ENCODE results near the gene GABBR2. TPM values are rescaled to one million over a fixed set of nuclear protein-coding genes. Genes with fewer than 3 reads are reported as not detected.

The GABBR2 gene
- total RNA-seq = 1 to 10 TPM in 1 of 4 donors, under 1 TPM in 1, not detected in 2; 0.32 to 1.7 TPM

DNA sequence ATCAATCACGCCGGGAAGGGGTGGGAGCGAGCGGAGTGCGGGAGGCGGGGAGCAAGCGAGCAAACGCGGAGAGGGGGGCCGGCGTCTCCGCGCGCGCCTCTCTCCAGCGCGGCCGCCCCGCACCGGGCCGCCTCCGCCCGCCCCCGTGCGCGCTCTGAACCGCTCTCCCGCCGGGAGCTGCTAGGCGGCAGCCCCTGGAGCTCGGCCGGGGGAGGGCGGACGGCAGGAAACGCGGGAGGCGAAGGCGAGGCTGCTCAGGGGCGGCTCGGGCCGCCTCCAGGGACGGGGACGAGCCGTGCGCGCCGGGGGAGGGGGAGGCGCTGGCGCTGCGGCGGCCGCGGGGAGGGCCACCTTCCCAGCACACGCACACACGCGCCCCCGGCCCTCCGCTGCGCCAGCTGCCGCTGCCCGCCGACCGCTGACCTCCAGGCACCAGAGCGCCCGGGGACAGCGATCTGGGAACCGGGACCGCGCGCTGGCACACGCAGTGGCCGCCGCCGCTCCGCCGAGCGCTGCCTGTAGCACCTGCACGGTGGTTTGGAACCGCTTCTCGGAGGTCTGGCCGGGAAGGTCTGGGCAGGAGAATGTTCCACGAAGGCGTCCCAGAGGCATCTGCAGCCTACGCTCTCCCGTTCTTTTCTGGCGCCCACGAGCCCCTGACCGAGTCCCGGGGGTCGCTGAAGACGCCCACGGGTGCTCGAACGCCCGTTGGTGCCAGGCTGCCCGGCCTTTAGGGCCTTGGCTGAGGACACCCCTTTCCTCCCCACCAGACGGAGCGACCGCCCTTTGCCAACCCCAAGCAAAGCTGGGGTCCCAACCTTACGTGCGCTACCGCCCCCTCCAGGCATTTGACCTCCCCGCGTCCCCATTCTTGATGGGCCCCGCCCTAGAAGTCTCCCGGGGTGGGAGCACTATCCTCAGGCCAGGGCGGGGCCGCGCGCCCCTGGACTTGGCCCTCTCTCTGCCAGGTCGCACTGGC, at the start of gene GABBR2:
Gene GABBR2 (minus strand): TSS at position 3 of the 979 bp plus-strand sequence. CDS start 198 bp downstream, outside the sequence.
- TF ChIP-seq EP300 (IDR thresholded peaks at IDR 0.05) (no peak), POLR2A (IDR thresholded peaks at IDR 0.05) (no peak), POLR2AphosphoS5 (IDR thresholded peaks at IDR 0.05) (no peak), CTCF (IDR thresholded peaks at IDR 0.05) (no peak)
- DNase-seq (ENCODE audit: low spot score in 2 of 2) = no peak
- Histone ChIP-seq H3K36me3 (no peaks in the 10 kb centered on the region), H3K27me3 (peaks cover 84% of the 10 kb centered on the region), H3K4me1 (peaks cover 25% of the 10 kb centered on the region), H3K9me3 (no peaks in the 10 kb centered on the region), H3K27ac (no peak within 1 kb of the TSS), H3K4me3 (peak within 1 kb of the TSS; percentile 45)
- no CpG with 5 or more reads among the region's 111 CpGs for WGBS

- TF ChIP-seq CTCF (IDR thresholded peaks at IDR 0.05) = no peak
- TF ChIP-seq POLR2AphosphoS5 (IDR thresholded peaks at IDR 0.05) = no peak
- TF ChIP-seq EP300 (IDR thresholded peaks at IDR 0.05) = no peak
- no peak for TF ChIP-seq POLR2A (IDR thresholded peaks at IDR 0.05)
- H3K4me1 ChIP-seq = no peaks in the 10 kb centered on the region
- no peak for DNase-seq (ENCODE audit: low spot score in 2 of 2)
- H3K9me3 ChIP-seq = no peaks in the 10 kb centered on the region
- H3K27ac ChIP-seq = no peak overlapping the region
- peaks cover 43% of the 10 kb centered on the region for H3K36me3 ChIP-seq
- H3K4me3 ChIP-seq = no peak overlapping the region
- no peaks in the 10 kb centered on the region for H3K27me3 ChIP-seq
- WGBS = 91% methylated on average over 6 of the region's 6 CpGs
Measured at GRCh38 chr9:98755006-98755618, 46.4 kb upstream of the GABBR2 start.

DNA sequence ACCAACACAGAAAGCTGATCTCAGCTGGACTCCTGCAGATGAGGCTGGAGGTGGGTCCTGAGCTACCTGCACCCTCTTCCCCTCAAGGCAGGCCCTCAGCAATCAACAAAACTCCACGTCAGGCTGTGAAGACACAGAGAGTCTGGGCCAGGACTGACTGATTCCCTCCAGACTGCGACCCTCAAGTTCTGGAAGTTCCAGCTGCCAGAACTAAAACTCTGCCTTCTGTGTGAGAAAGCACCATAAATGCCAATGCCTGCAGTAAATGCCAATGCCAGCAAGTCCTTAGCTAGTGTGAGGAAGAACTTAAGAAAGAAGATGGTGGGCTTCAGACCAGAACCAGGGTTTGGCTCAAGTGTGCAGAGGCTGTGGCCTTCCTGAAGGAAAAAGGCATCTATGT, 42.5 kb upstream of the GABBR2 start:
- Histone ChIP-seq H3K36me3 (peaks cover 47% of the 10 kb centered on the region), H3K27ac (no peak overlapping the region), H3K4me1 (no peaks in the 10 kb centered on the region), H3K9me3 (no peaks in the 10 kb centered on the region), H3K4me3 (no peak overlapping the region), H3K27me3 (no peaks in the 10 kb centered on the region)
- WGBS = 90% methylated on average over 2 of the region's 2 CpGs
- TF ChIP-seq CTCF (IDR thresholded peaks at IDR 0.05) = no peak
- TF ChIP-seq POLR2AphosphoS5 (IDR thresholded peaks at IDR 0.05) = no peak
- no peak for TF ChIP-seq POLR2A (IDR thresholded peaks at IDR 0.05)
- TF ChIP-seq EP300 (IDR thresholded peaks at IDR 0.05) = no peak
- no peak for DNase-seq (ENCODE audit: low spot score in 2 of 2)

- Histone ChIP-seq H3K27ac (no peak overlapping the region), H3K4me1 (no peaks in the 10 kb centered on the region), H3K9me3 (no peaks in the 10 kb centered on the region), H3K4me3 (no peak overlapping the region), H3K36me3 (peaks cover 41% of the 10 kb centered on the region), H3K27me3 (no peaks in the 10 kb centered on the region)
- 90% methylated on average over 5 of the region's 5 CpGs for WGBS
- TF ChIP-seq POLR2A (IDR thresholded peaks at IDR 0.05) = no peak
- DNase-seq (ENCODE audit: low spot score in 2 of 2) = no peak
Measured at GRCh38 chr9:98750364-98751060, 41.8 kb upstream of the GABBR2 start.

- TF ChIP-seq EP300 (IDR thresholded peaks at IDR 0.05) (no peak), POLR2AphosphoS5 (IDR thresholded peaks at IDR 0.05) (no peak), POLR2A (IDR thresholded peaks at IDR 0.05) (no peak), CTCF (IDR thresholded peaks at IDR 0.05) (no peak)
Measured at GRCh38 chr9:98747476-98747875, 38.7 kb upstream of the GABBR2 start.

More at GRCh38 chr9:98747476-98747875, 38.7 kb upstream of the GABBR2 start:
- DNase-seq (ENCODE audit: low spot score in 2 of 2) = no peak
- H3K27ac ChIP-seq = no peak overlapping the region
- H3K4me3 ChIP-seq = no peak overlapping the region
- WGBS = 89% methylated on average over 5 of the region's 5 CpGs
- H3K4me1 ChIP-seq = no peaks in the 10 kb centered on the region
- H3K27me3 ChIP-seq = no peaks in the 10 kb centered on the region
- peaks cover 28% of the 10 kb centered on the region for H3K36me3 ChIP-seq
- H3K9me3 ChIP-seq = no peaks in the 10 kb centered on the region

All from suprapubic skin (tissue), 4 donors.